ENCODE results near the gene WASL.

The WASL gene

GRCh38 chr7:123772652-123773051 is 23.8 kb upstream of the WASL start:
- Histone ChIP-seq H3K4me3 (no peak overlapping the region), H3K4me1 (no peaks in the 10 kb centered on the region), H3K36me3 (no peaks in the 10 kb centered on the region), H3K27me3 (peaks cover 0 to 3% of the 10 kb centered on the region in 2 donors), H3K27ac (no peak overlapping the region), H3K9me3 (no peaks in the 10 kb centered on the region)
- TF ChIP-seq CTCF (IDR thresholded peaks at IDR 0.05), result no peak
- intact Hi-C loops (cut with DNase I; ENCODE audit: low total_unique reads), result no loop called here
- no peak for DNase-seq

GRCh38 chr7:123771846-123772245 is 23.0 kb upstream of the WASL start:
- Histone ChIP-seq H3K36me3 (no peaks in the 10 kb centered on the region), H3K4me3 (no peak overlapping the region), H3K4me1 (no peaks in the 10 kb centered on the region), H3K27ac (no peak overlapping the region), H3K9me3 (no peaks in the 10 kb centered on the region), H3K27me3 (peaks cover 0 to 3% of the 10 kb centered on the region in 2 donors)
- intact Hi-C loops (cut with DNase I; ENCODE audit: low total_unique reads), result no loop called here
- DNase-seq, result no peak
- TF ChIP-seq CTCF (IDR thresholded peaks at IDR 0.05), result no peak

- intact Hi-C loops (cut with DNase I; ENCODE audit: low total_unique reads), result no loop called here
- no peaks in the 10 kb centered on the region for H3K9me3 ChIP-seq
- DNase-seq, result no peak
Measured at GRCh38 chr7:123771256-123771655, 22.5 kb upstream of the WASL start.

GRCh38 chr7:123770378-123770777 is 21.6 kb upstream of the WASL start:
- no peak overlapping the region for H3K4me3 ChIP-seq

More at GRCh38 chr7:123771256-123771655, 22.5 kb upstream of the WASL start:
- Histone ChIP-seq H3K4me1 (no peaks in the 10 kb centered on the region), H3K4me3 (no peak overlapping the region), H3K27me3 (peaks cover 0 to 3% of the 10 kb centered on the region in 2 donors), H3K36me3 (no peaks in the 10 kb centered on the region), H3K27ac (no peak overlapping the region)
- no peak for TF ChIP-seq CTCF (IDR thresholded peaks at IDR 0.05)

GRCh38 chr7:123769371-123769770 is 20.6 kb upstream of the WASL start:
- no peak for DNase-seq
- H3K27ac ChIP-seq, result no peak overlapping the region
- H3K4me3 ChIP-seq, result no peak overlapping the region
- H3K4me1 ChIP-seq, result no peaks in the 10 kb centered on the region
- no peak for TF ChIP-seq CTCF (IDR thresholded peaks at IDR 0.05)
- H3K36me3 ChIP-seq, result no peaks in the 10 kb centered on the region
- intact Hi-C loops (cut with DNase I; ENCODE audit: low total_unique reads), result no loop called here
- H3K9me3 ChIP-seq, result no peaks in the 10 kb centered on the region
- H3K27me3 ChIP-seq, result no peaks in the 10 kb centered on the region

More at GRCh38 chr7:123770378-123770777, 21.6 kb upstream of the WASL start:
- H3K9me3 ChIP-seq, result no peaks in the 10 kb centered on the region
- H3K36me3 ChIP-seq, result no peaks in the 10 kb centered on the region
- intact Hi-C loops (cut with DNase I; ENCODE audit: low total_unique reads), result no loop called here
- no peaks in the 10 kb centered on the region for H3K4me1 ChIP-seq
- DNase-seq, result no peak
- TF ChIP-seq CTCF (IDR thresholded peaks at IDR 0.05), result no peak
- peaks cover 0 to 3% of the 10 kb centered on the region in 2 donors for H3K27me3 ChIP-seq
- H3K27ac ChIP-seq, result no peak overlapping the region

GRCh38 chr7:123768493-123768892 is 19.7 kb upstream of the WASL start:
- intact Hi-C loops (cut with DNase I; ENCODE audit: low total_unique reads), result no loop called here

More at GRCh38 chr7:123768493-123768892, 19.7 kb upstream of the WASL start:
- H3K9me3 ChIP-seq, result no peaks in the 10 kb centered on the region
- no peak for DNase-seq
- no peak overlapping the region for H3K4me3 ChIP-seq
- no peaks in the 10 kb centered on the region for H3K4me1 ChIP-seq
- no peaks in the 10 kb centered on the region for H3K36me3 ChIP-seq
- no peak for TF ChIP-seq CTCF (IDR thresholded peaks at IDR 0.05)
- H3K27me3 ChIP-seq, result no peaks in the 10 kb centered on the region
- H3K27ac ChIP-seq, result no peak overlapping the region

Data from tibial artery (tissue), 4 donors.